Neural cell (in vitro differentiated cells): ENCODE results near the gene UMODL1. TPM values are rescaled to one million over a fixed set of nuclear protein-coding genes. Genes with fewer than 3 reads are reported as not detected.

Experiments used
- H2AFZ ChIP-seq: fragments of 200-600, 300-800 bp; sonication (generic), shearing (Covaris generic); 2 replicates; pipeline ENCODE4 v1.6.0; 2014; ENCODE audit warnings: low read depth, mild to moderate bottlenecking, antibody characterized with exemption, low read length, moderate library complexity
- H3F3A ChIP-seq: fragments of 200-600 bp; shearing (Covaris generic); 2 replicates; pipeline ENCODE4 v1.6.1; 2016; ENCODE audit warnings: mild to moderate bottlenecking, moderate library complexity, mixed read lengths, antibody characterized with exemption, low read length; ENCODE audit not compliant: insufficient read depth, poor library complexity, severe bottlenecking
- H3K27ac ChIP-seq: fragments of 200-600, 300-800 bp; sonication (generic), shearing (Covaris generic); 2 replicates; pipeline ENCODE4 v1.5.1; 2014; ENCODE audit warnings: mild to moderate bottlenecking, low read length, moderate library complexity
- H3K27me3 ChIP-seq: fragments of 300-800, 200-600 bp; sonication (generic), shearing (Covaris generic); 2 replicates; pipeline ENCODE4 v1.6.0; 2014; ENCODE audit warnings: mild to moderate bottlenecking, low read depth, low read length, moderate library complexity; ENCODE audit not compliant: insufficient read depth
- H3K36me3 ChIP-seq: fragments of 300-800, 200-600 bp; sonication (generic), shearing (Covaris generic); 2 replicates; pipeline ENCODE4 v1.5.1; 2014; ENCODE audit warnings: mild to moderate bottlenecking, antibody characterized with exemption, low read length, moderate library complexity; ENCODE audit not compliant: insufficient read depth
- H3K4me2 ChIP-seq: fragments of 300-800, 200-600 bp; sonication (generic), shearing (Covaris generic); 2 replicates; pipeline ENCODE4 v1.6.0; 2014; ENCODE audit warnings: mild to moderate bottlenecking, low read length
- H3K4me3 ChIP-seq: fragments of 300-800, 200-600 bp; sonication (generic), shearing (Covaris generic); 2 replicates; pipeline ENCODE4 v1.5.1; 2014; ENCODE audit warnings: mild to moderate bottlenecking, low read length, moderate library complexity
- H3K79me2 ChIP-seq: fragments of 200-600 bp; shearing (Covaris generic); replicated peaks from 2 replicates; pipeline ENCODE4 v1.6.0; 2014; ENCODE audit warnings: mild to moderate bottlenecking, low read length, moderate library complexity; ENCODE audit not compliant: insufficient read depth
- H3K9ac ChIP-seq: fragments of 300-800, 200-600 bp; sonication (generic), shearing (Covaris generic); 2 replicates; pipeline ENCODE4 v1.6.1; 2016; ENCODE audit warnings: mild to moderate bottlenecking, low read length, mixed read lengths
- H3K9me2 ChIP-seq: fragments of 200-600 bp; shearing (Covaris generic); 2 replicates; pipeline ENCODE4 v1.6.1; 2016; ENCODE audit warnings: mild to moderate bottlenecking, low read length, mixed read lengths; ENCODE audit not compliant: insufficient read depth
- H3K9me3 ChIP-seq: fragments of 200-600, 300-800 bp; sonication (generic), shearing (Covaris generic); 2 replicates; pipeline ENCODE4 v1.6.1; 2016; ENCODE audit warnings: mild to moderate bottlenecking, mixed run types, low read length, moderate library complexity, mixed read lengths
- H4K20me1 ChIP-seq: fragments of 200-600 bp; shearing (Covaris generic); 2 replicates; pipeline ENCODE4 v1.6.1; 2016; ENCODE audit warnings: mild to moderate bottlenecking, mixed run types; ENCODE audit not compliant: insufficient read depth
- CTCF ChIP-seq: fragments of 450-650 bp; IDR thresholded peaks from 2 replicates; pipeline ENCODE4 v1.5.1; 2014; ENCODE audit warnings: antibody characterized with exemption, mild to moderate bottlenecking, moderate library complexity; ENCODE audit not compliant: poor library complexity, severe bottlenecking
- EP300 ChIP-seq: fragments of 450-650 bp; conservative IDR thresholded peaks from 2 replicates; pipeline ENCODE4 v1.6.1; 2014; ENCODE audit warnings: antibody characterized with exemption, mild to moderate bottlenecking, moderate library complexity; ENCODE audit not compliant: poor library complexity, severe bottlenecking
- EZH2 ChIP-seq: fragments of 200-600, 300-800 bp; shearing (Covaris generic), sonication (generic); IDR thresholded peaks from 2 replicates; pipeline ENCODE4 v1.6.1; 2014; ENCODE audit warnings: antibody characterized with exemption, low read length, borderline replicate concordance, mild to moderate bottlenecking; ENCODE audit not compliant: insufficient read depth, poor library complexity, severe bottlenecking
- MXI1 ChIP-seq: fragments of 450-650 bp; conservative IDR thresholded peaks from 2 replicates; pipeline ENCODE4 v1.6.1; 2014; ENCODE audit warnings: antibody characterized with exemption, mild to moderate bottlenecking; ENCODE audit not compliant: poor library complexity, severe bottlenecking
- POLR2AphosphoS5 ChIP-seq: IDR thresholded peaks from 2 replicates; pipeline ENCODE4 v1.6.1; 2012
- RAD21 ChIP-seq: fragments of 450-650 bp; conservative IDR thresholded peaks from 2 replicates; pipeline ENCODE4 v1.6.1; 2014; ENCODE audit warnings: antibody characterized with exemption, mild to moderate bottlenecking, moderate library complexity
- REST ChIP-seq: IDR thresholded peaks from 2 replicates; pipeline ENCODE4 v1.6.1; 2012; ENCODE audit warnings: borderline replicate concordance
- SMC3 ChIP-seq: fragments of 450-650 bp; conservative IDR thresholded peaks from 2 replicates; pipeline ENCODE4 v1.6.1; 2014; ENCODE audit warnings: antibody characterized with exemption, mild to moderate bottlenecking, moderate library complexity; ENCODE audit not compliant: poor library complexity
- TAF1 ChIP-seq: IDR thresholded peaks from 2 replicates; pipeline ENCODE4 v1.6.1; 2012; ENCODE audit warnings: low read depth
- polyA plus RNA-seq: library from polyadenylated mRNA; depleted of rRNA; stranded (reverse); fragments of >200 nt; gene quantifications from 2 replicates; pipeline ENCODE4 v1.2.3, GENCODE V29; 2014

Gene UMODL1
- polyA plus RNA-seq, 1 donor from 2014 or later: 0.11 TPM

DNA sequence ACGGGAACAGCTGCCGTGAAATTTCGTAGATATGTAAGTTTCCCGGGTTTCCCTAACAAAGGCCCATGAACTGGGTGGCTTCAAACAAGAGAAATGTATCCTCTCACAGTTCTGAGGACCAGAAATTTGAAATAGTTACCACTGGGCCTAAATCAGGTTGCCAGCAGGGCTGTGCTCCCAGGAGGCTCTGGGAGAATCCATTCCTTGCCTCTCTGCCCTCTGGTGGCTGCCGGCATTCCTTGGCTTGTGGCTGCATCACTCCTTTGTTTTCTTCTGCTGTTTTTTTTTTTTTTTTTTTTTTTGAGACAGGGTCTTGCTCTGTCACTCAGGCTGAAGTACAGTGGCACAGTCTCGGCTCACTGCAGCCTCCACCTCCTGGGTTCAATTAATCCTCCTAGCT is 23.7 kb downstream of the UMODL1 start:
- Histone ChIP-seq H3K4me2 (no peak overlapping the region), H3K9ac (no peak overlapping the region)
- TF ChIP-seq MXI1 (no peak), CTCF (no peak), REST (no peak)

GRCh38 chr21:42095581-42095980 is 24.5 kb downstream of the UMODL1 start:
- peaks cover 3% of the 10 kb centered on the region for H3K9me3 ChIP-seq
- no peaks in the 10 kb centered on the region for H3K79me2 ChIP-seq
- H3K27me3 ChIP-seq: no peaks in the 10 kb centered on the region
- H3K4me3 ChIP-seq: no peak overlapping the region
- no peak overlapping the region for H3K9ac ChIP-seq
- no peaks in the 10 kb centered on the region for H3K9me2 ChIP-seq
- H3K36me3 ChIP-seq: no peaks in the 10 kb centered on the region
- H4K20me1 ChIP-seq: no peaks in the 10 kb centered on the region
- no peak overlapping the region for H3K4me2 ChIP-seq
- no peaks in the 10 kb centered on the region for H3F3A ChIP-seq
- H2AFZ ChIP-seq: no peak overlapping the region
- TF ChIP-seq TAF1: no peak
- TF ChIP-seq RAD21: no peak
- TF ChIP-seq MXI1: no peak
- no peak for TF ChIP-seq EP300
- no peak for TF ChIP-seq CTCF
- TF ChIP-seq REST: no peak
- no peak for TF ChIP-seq EZH2
- no peak for TF ChIP-seq SMC3
- TF ChIP-seq POLR2AphosphoS5: no peak
- no peak overlapping the region for H3K27ac ChIP-seq

More for the DNA sequence above, 23.7 kb downstream of the UMODL1 start:
- H3K79me2 ChIP-seq: no peaks in the 10 kb centered on the region
- H3K27me3 ChIP-seq: no peaks in the 10 kb centered on the region
- H3K4me3 ChIP-seq: no peak overlapping the region
- H3K27ac ChIP-seq: no peak overlapping the region
- no peaks in the 10 kb centered on the region for H4K20me1 ChIP-seq
- no peaks in the 10 kb centered on the region for H3K36me3 ChIP-seq
- H3K9me3 ChIP-seq: peaks cover 3% of the 10 kb centered on the region
- H3K9me2 ChIP-seq: no peaks in the 10 kb centered on the region
- H2AFZ ChIP-seq: no peak overlapping the region
- no peaks in the 10 kb centered on the region for H3F3A ChIP-seq
